HepG2 (cell line): ENCODE results near the gene SRP9. TPM values are rescaled to one million over a fixed set of nuclear protein-coding genes. Genes with fewer than 3 reads are reported as not detected.

Experiments
- GATA4 ChIP-seq: sonication (generic); IDR thresholded peaks from 2 replicates; pipeline ENCODE4 v1.6.1; 2016; ENCODE audit warnings: antibody characterized with exemption, low read depth, borderline replicate concordance
- GTF2F1 ChIP-seq: fragments of 150-350 bp; IDR thresholded peaks from 2 replicates; pipeline ENCODE4 v1.6.1; 2014; ENCODE audit warnings: low read length
- IRX3 ChIP-seq: sonication (generic); formaldehyde crosslinking; IDR thresholded peaks from 2 replicates; pipeline ENCODE4 v1.8.1; 2023; ENCODE audit warnings: mild to moderate bottlenecking, low read depth, missing genetic modification reagents, borderline replicate concordance
- MED8 ChIP-seq: sonication (generic); formaldehyde crosslinking; IDR thresholded peaks from 2 replicates; pipeline ENCODE4 v1.8.1; 2023; ENCODE audit warnings: mild to moderate bottlenecking, missing genetic modification reagents; ENCODE audit not compliant: insufficient replicate concordance
- NFE2L1 ChIP-seq: sonication (generic); formaldehyde crosslinking; IDR thresholded peaks from 2 replicates; pipeline ENCODE4 v1.4.0; 2020; ENCODE audit warnings: missing genetic modification reagents, mild to moderate bottlenecking, borderline replicate concordance
- NR1H2 ChIP-seq: sonication (generic); formaldehyde crosslinking; IDR thresholded peaks from 2 replicates; pipeline ENCODE4 v1.8.1; 2022; ENCODE audit warnings: low read depth, missing genetic modification reagents, borderline replicate concordance
- REL ChIP-seq: sonication (generic); formaldehyde crosslinking; conservative IDR thresholded peaks from 2 replicates; pipeline ENCODE4 v1.8.0; 2022; ENCODE audit warnings: mild to moderate bottlenecking, missing genetic modification reagents, moderate library complexity
- SNAPC5 ChIP-seq: sonication (generic); formaldehyde crosslinking; IDR thresholded peaks from 2 replicates; pipeline ENCODE4 v1.8.1; 2023; ENCODE audit warnings: mild to moderate bottlenecking, missing genetic modification reagents, borderline replicate concordance
- SP140L ChIP-seq: sonication (generic); formaldehyde crosslinking; IDR thresholded peaks from 2 replicates; pipeline ENCODE4 v1.4.0; 2020; ENCODE audit warnings: missing genetic modification reagents, borderline replicate concordance
- TAF1 ChIP-seq: sonication (generic); formaldehyde crosslinking; IDR thresholded peaks from 2 replicates; pipeline ENCODE4 v1.4.0; 2020; ENCODE audit warnings: missing genetic modification reagents
- TSC22D2 ChIP-seq: sonication (generic); formaldehyde crosslinking; IDR thresholded peaks from 2 replicates; pipeline ENCODE4 v1.5.1; 2020; ENCODE audit warnings: missing genetic modification reagents, mild to moderate bottlenecking, borderline replicate concordance
- ZNF20 ChIP-seq: sonication (generic); formaldehyde crosslinking; IDR thresholded peaks from 2 replicates; pipeline ENCODE4 v1.4.0; 2020; ENCODE audit warnings: mild to moderate bottlenecking, moderate library complexity, missing genetic modification reagents
- ZNF282 ChIP-seq: fragments of 450-650 bp; IDR thresholded peaks from 2 replicates; pipeline ENCODE4 v1.6.1; 2018; ENCODE audit not compliant: partially characterized antibody
- ZNF468 ChIP-seq: sonication (generic); formaldehyde crosslinking; IDR thresholded peaks from 2 replicates; pipeline ENCODE4 v1.8.0; 2022; ENCODE audit warnings: mild to moderate bottlenecking, moderate library complexity, missing genetic modification reagents
- ZNF513 ChIP-seq: sonication (generic); formaldehyde crosslinking; conservative IDR thresholded peaks from 2 replicates; pipeline ENCODE4 v1.5.0; 2020; ENCODE audit warnings: missing genetic modification reagents
- ZNF724P ChIP-seq: sonication (generic); formaldehyde crosslinking; IDR thresholded peaks from 2 replicates; pipeline ENCODE4 v1.8.0; 2022; ENCODE audit warnings: missing genetic modification reagents, borderline replicate concordance
- ZNF770 ChIP-seq: sonication (generic); formaldehyde crosslinking; IDR thresholded peaks from 2 replicates; pipeline ENCODE4 v1.5.0; 2020; ENCODE audit warnings: mild to moderate bottlenecking, missing genetic modification reagents
- ZNF781 ChIP-seq: sonication (generic); formaldehyde crosslinking; IDR thresholded peaks from 2 replicates; pipeline ENCODE4 v1.5.1; 2020; ENCODE audit warnings: borderline replicate concordance, mild to moderate bottlenecking, missing genetic modification reagents; ENCODE audit errors: not compliant biosample characterization
- ZNF839 ChIP-seq: sonication (generic); formaldehyde crosslinking; IDR thresholded peaks from 2 replicates; pipeline ENCODE4 v1.4.0; 2020; ENCODE audit warnings: missing genetic modification reagents, mild to moderate bottlenecking, borderline replicate concordance
- polyA plus RNA-seq, 8 experiments: library from polyadenylated mRNA; depleted of rRNA in 3 of 8; stranded (reverse) in 7 of 8; unstranded in 1 of 8; fragments of >200 nt; fragmentation: Illumina TruSeq in 4 of 8; extraction: Trizol in 4 of 8; gene quantifications; 2 replicates each; pipeline versions ENCODE4 v1.2.1 to v1.2.3, GENCODE V29; 2011 to 2016; ENCODE audit warnings: low read depth in 4 of 8, missing spikeins in 1 of 8, mixed read lengths in 1 of 8; ENCODE audit not compliant: insufficient read depth in 1 of 8
- total RNA-seq, 5 experiments: library from RNA; depleted of rRNA; stranded (reverse); fragments of >200 nt; fragmentation: Illumina TruSeq; extraction: Trizol; gene quantifications; 2 replicates each; pipeline ENCODE4 v1.2.3, GENCODE V29; 2016; ENCODE audit warnings: low read depth in 1 of 5
- TF ChIP-seq, protein P1 (sequence below): sonication (generic); formaldehyde crosslinking; conservative IDR thresholded peaks from 2 replicates; pipeline ENCODE4 v1.4.0; 2020; ENCODE audit warnings: missing genetic modification reagents
- TF ChIP-seq, protein P2 (sequence below): sonication (generic); formaldehyde crosslinking; conservative IDR thresholded peaks from 2 replicates; pipeline ENCODE4 v1.4.0; 2020; ENCODE audit warnings: missing genetic modification reagents

SRP9 gene
- total and polyA plus RNA-seq, 2 of the 13 experiments (the other 11 are each of a cell fraction or from before 2014, with no cell fraction given): 251 to 307 TPM

GRCh38 chr1:225809842-225810578 is 32.4 kb downstream of the SRP9 start, which contains the start of gene EPHX1 (continued):
- TF ChIP-seq SNAPC5 (CRISPR knock-in tag) (no peak), SP140L (CRISPR knock-in tag) (no peak), NR1H2 (CRISPR knock-in tag) (no peak), ZNF20 (CRISPR knock-in tag) (0 out of 2 replicates have a peak, but pooled peaks have one; percentile 39), ZNF724P (CRISPR knock-in tag) (no peak), TAF1 (CRISPR knock-in tag) (peak; percentile 43; the same call in 1 of the 2 replicates), GTF2F1 (no peak), ZNF770 (CRISPR knock-in tag) (peak; percentile 83; the same call in 1 of the 2 replicates), NFE2L1 (CRISPR knock-in tag) (no peak), ZNF468 (CRISPR knock-in tag) (no peak), TSC22D2 (CRISPR knock-in tag) (no peak), GATA4 (0 out of 2 replicates have a peak, but pooled peaks have one; percentile 39), ZNF282 (no peak), ZNF513 (no peak), ZNF839 (CRISPR knock-in tag) (no peak), REL (CRISPR knock-in tag) (no peak), MED8 (no peak), IRX3 (CRISPR knock-in tag) (no peak), ZNF781 (CRISPR knock-in tag) (no peak)
- TF ChIP-seq, protein P1, sequence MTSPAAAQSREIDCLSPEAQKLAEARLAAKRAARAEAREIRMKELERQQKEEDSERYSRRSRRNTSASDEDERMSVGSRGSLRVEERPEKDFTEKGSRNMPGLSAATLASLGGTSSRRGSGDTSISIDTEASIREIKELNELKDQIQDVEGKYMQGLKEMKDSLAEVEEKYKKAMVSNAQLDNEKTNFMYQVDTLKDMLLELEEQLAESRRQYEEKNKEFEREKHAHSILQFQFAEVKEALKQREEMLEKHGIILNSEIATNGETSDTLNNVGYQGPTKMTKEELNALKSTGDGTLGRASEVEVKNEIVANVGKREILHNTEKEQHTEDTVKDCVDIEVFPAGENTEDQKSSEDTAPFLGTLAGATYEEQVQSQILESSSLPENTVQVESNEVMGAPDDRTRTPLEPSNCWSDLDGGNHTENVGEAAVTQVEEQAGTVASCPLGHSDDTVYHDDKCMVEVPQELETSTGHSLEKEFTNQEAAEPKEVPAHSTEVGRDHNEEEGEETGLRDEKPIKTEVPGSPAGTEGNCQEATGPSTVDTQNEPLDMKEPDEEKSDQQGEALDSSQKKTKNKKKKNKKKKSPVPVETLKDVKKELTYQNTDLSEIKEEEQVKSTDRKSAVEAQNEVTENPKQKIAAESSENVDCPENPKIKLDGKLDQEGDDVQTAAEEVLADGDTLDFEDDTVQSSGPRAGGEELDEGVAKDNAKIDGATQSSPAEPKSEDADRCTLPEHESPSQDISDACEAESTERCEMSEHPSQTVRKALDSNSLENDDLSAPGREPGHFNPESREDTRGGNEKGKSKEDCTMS (CRISPR knock-in tag): no peak
- TF ChIP-seq, protein P2, sequence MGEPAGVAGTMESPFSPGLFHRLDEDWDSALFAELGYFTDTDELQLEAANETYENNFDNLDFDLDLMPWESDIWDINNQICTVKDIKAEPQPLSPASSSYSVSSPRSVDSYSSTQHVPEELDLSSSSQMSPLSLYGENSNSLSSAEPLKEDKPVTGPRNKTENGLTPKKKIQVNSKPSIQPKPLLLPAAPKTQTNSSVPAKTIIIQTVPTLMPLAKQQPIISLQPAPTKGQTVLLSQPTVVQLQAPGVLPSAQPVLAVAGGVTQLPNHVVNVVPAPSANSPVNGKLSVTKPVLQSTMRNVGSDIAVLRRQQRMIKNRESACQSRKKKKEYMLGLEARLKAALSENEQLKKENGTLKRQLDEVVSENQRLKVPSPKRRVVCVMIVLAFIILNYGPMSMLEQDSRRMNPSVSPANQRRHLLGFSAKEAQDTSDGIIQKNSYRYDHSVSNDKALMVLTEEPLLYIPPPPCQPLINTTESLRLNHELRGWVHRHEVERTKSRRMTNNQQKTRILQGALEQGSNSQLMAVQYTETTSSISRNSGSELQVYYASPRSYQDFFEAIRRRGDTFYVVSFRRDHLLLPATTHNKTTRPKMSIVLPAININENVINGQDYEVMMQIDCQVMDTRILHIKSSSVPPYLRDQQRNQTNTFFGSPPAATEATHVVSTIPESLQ (CRISPR knock-in tag): no peak
